GM21528 (cell line): ENCODE data around the gene MED23.
A peak's percentile ranks its signal among the peaks of the same experiment; 100 is the strongest.

Source experiments
- ATAC-seq: cut with Tn5 transposase; IDR thresholded peaks from one replicate; pipeline ENCODE4 v1.9.1; 2021; ENCODE audit warnings: mild to moderate bottlenecking, moderate library complexity; ENCODE audit not compliant: unreplicated experiment, low FRiP score

MED23 gene

DNA sequence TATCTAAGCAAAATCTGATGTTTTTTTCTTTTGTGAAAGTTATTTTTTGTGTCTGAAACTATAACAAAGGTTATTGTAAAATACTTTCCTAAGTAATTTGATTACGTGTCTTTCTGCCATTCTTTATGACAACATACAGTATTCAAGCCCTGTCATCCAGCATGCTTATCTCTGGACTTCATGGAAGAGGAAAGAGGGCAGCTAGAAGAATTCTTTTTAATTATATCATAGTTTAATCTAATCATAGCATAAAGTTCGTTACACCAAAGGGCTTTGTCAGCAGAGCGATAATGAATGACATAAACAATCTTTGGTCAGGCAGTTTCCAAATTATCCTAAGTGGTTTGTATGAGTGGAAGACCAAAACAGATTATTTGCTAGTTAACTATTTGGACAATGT lies 12.5 kb upstream of the MED23 start:
- ATAC-seq, result no peak

DNA sequence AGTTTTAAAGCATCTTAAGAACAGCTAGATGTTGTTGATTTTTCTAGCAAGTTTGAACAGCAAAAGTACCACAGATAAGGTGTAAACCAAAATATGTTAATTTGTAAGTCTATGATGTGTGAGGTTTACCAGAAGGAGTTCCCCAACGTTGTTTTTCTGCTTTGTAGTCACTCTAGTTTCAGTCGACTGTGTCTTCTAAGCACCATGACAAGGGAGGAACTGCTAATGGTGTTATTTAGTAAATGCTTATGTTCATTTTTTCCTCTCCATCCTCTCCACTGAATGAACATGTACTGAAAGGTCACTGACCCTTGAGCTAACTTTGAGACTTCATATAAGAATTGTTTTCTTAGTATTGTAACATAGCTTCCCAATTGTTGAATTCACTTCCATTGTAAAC lies 12.1 kb upstream of the MED23 start:
- no peak for ATAC-seq

DNA sequence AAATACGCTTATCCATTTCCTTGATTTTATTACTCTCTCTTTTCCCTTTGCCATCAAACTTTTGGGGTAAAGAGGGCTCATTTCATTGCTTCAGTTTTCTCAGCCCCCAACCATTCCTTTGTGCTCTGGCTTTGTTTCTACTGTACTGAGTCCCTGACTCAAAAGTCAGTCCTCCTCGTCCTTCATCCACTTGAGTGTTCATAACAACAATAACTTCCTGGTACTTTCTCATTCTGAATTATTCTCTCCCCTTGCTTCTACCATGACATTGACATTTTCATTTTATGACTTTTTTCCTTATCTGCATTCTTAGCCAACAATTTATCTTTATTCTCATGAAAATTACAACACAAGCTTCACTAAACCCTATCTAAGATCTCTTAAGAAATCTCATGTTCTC lies 10.0 kb upstream of the MED23 start:
- ATAC-seq, result no peak

DNA sequence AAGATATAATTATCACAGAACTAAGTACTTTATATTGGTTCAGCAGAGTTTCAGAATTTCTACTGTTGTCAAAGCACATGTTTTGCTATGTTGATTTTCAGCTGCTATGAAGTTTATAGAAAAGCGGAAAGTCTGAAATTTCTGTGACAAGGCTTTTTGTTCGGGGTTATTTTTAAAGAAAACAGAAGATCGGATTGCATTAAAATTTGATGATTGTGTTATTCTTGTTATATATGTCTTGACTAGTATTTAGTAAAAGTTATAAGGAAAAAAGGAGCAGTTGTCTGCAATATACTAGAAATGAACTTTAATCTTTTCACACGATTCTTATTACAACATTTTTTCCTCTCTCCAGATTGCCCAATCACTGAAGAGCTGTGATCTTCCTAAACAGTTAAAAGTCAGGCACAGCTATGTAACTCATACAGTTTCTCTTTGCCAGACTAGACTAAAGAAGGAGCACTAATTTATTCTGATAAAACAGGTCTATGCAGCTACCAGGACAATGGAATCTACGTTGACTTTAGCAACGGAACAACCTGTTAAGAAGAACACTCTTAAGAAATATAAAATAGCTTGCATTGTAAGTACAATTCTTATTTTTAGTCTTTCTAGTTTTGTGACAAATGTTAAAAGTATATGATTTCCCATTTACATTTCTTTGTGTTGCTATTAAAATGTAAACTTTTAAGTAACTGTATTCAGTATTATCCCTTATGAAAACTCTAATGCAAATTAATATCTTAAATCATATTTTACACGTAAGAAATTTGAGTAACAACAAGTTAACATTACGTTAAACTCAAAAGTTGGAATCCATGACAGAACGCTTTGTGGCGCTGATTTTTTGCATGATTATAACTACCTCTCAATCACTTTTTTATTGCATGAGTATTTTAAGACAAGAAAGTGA lies 9.1 kb upstream of the MED23 start, which contains the start of gene ENPP3:
ENPP3 (plus strand) TSS at position 423 of the 913 bp plus-strand sequence; CDS start at position 506, 83 bp downstream.
- ATAC-seq, result no peak

DNA sequence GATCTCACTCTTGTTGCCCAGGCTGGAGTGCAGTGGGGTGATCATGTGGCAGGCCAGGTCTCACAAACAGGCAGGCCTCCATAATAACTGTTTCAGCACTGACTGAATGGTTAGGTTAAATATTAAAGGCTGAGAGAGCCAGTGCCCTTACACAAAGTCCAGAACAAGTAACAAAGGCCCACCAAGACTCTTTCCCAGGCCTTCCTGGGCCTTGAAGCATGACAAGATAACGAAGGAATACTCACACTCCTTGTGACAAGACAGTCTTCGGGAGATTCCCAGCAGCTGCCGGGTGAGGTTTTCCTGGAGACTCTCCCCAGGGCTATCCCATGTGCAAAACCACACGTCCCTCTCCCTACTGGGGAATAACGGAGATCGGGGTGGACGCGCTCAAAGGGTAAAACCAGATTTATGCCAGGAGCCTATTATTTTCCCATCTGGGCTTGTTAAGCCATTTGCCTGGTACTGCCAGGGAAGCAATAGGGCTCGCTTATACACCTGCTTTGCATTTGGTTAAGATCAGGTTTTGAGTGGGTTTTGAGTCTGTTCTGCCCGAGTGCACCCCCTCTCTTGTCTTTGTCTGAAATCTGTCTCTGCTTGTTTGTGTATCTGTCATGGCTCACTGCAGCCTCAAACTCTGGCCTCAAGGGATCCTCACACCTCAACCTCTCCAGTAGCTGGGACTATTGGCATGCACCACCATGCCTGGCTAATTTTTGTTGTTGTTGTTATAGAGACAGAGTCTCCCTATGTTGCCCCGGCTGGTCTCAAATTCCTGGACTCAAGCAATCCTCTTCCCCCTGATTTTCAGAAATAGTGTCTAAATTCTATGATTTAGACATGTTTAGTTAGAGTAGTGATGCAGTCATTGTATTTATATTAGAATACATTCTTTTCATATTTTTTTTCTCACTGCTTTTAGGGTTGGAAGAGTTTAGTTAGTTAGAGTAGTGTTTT lies 7.6 kb upstream of the MED23 start:
- peak; percentile 79 for ATAC-seq

DNA sequence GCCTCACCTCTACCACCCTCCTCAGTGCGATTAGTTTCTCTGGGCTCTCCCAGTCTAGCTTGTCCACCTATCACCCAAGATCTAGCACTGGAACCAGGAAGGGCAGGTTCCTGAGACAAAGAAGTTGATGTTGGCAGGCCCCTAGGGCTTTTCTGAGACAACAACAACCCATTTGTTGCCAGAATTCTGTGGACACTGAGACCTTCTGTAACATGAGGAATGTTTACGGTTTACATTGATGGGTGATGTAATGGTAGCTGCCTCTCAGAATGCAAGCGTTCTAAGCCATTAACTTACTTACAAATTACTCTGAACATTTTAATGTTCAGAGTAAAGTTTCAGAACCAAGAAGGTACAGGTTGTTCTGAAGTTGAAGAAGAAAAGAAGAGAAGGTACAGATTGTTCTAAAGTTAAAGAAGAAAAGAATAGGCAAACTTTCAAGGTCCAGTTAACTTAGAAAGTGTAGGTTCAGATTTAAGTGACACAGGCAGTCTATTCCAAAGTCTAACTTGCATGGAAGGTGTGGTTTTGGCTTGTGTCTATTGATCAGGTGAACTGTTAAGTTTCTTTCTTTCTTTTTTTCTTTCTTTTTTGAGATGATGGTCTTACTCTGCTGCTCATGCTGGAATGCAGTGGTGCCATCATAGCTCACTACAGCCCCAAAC lies 3.7 kb upstream of the MED23 start:
- no peak for ATAC-seq

DNA sequence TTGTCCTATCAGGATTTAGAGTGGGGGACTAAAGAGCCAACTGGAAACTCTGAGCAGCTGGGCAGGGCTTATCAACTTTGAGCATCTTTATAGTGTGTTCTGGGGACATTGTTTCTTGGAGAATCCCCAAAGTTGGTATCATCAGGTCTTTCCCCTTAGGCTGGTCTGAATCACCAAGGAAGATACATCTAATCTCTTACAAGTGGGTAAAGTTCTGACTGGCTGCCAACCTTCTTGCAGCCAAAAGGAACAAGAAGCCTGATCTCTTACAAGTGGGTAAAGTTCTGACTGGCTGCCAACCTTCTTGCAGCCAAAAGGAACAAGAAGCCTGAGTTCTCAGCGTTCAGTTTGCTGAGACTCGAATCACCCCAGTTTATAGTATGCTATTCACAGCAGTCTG lies 1.6 kb upstream of the MED23 start:
- ATAC-seq, result no peak

DNA sequence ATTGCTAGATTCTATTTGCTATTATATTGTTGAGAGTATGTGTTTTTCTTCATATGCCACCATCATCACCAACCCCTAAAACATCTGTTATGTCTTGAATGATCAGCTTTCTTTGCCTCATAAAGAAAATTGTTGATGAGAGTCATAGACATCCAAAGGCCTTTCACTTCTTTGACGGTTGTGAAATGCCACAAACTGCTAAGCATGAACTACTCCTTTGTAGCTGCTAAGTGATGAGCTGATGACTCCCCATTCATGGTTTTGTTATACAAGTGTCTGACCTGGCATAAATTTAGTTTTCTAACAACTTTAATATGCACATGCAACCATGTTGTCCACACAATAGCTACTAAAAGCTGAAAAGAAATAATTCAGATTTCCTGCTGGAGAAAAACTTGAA lies 684 bp upstream of the MED23 start:
- no peak for ATAC-seq

DNA sequence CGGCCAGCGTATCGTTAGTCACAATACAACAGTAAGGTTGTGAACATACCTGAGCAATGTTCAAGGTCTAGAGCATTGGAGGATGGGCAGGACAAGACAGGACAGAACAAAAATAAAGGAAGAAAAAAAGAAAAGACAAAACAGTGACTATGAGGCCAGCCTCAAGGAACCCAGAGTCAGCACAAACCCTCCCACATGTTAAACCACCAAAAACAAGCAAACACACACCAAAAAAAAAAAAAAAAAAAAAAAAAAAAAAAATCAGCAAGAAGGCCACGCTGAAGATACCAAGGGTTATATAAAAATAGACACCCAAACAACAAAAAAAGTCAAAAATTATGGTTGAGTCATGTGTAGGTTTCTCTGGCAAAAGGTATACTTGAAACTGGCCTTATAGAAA lies 12.8 kb downstream of the MED23 start:
- ATAC-seq, result no peak

DNA sequence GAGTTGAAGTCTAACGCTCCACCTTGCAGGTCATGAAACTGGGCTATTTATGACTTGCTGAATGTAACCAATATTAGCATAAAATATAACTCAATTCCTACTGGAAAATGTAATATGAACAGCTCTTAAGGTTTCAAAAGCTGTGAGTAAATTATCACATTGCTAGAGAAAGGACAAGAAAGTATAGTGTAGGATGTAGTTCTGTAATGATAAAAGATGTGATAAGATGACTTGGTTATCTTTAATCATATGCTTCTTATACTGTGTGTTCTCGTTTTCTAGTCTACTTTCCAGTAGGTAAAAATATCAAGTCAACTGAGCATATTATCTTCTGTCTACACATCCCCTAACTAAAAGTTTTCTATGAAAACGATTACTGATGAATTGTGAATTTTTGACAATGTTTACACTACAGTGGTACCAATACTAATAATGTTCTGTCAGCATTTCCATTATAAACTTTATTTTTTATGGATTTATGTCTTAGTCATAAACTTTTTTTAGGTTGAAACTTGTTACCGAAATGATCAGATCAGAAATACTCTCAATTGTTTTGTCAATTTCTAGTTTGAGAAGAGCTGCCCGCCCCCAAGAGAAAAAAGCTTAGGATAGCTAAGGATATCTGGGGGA lies 14.6 kb downstream of the MED23 start:
- no peak for ATAC-seq

DNA sequence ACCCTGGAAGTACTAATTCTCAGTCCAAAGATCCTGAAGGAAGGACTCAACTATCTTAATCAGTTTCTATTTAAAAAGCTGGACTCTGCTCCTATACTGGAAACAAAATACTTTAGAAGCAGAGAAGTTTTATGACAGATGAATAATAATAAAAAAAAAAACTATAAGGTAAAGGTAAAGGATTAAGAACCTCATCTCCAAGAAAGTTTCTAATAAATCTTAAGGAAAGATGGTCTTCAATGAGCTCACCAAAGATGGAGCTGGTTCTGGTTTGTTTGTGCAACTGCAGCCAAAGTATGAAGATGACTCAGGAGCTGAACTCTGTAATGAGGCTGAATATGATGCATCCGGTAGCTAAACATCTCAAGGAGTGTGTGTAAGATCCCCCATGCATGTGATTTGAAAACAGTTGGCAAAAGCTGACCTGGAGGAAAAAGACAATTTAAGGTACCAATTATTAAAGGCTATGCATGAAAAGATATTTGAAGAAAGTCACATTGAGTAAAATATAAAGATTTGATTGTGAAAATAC lies 25.2 kb downstream of the MED23 start:
- ATAC-seq, result no peak

DNA sequence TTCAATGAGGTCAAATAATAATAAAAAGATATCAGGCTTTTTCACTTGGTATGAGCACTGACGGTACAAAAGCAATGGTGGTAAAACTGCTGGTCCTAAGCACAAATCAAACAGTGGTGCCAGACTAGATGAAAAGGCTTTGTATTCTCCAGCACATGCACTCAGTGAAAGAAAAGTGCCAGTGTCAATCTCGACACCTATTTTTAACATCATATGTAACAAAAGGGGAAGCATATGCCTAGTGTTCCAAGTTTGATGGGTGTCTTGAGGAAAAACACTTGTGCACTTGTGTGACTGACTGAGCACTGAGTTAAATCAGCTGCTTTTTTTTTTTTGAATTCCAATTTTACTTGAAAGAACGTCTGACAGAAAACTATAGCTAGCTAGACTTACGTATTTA lies 27.3 kb downstream of the MED23 start:
- no peak for ATAC-seq

DNA sequence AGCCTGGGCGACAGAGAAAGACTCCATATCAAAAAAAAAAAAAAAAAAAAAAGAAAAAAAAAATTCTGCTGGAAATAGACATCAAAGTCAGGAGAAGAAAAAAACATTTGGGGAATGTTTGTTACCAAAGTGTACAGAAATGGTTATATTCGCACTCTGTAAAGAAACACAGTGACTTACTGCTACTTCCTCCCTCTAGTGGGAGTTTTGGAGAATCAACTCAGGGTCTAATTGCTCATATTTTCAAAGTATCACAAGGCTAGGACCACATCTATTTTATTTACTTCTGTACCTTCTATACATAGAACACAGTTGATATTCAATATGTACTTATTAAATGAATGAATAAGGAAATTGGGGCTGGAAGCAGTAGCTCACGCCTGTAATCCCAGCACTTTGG lies 30.6 kb downstream of the MED23 start:
- ATAC-seq, result no peak

DNA sequence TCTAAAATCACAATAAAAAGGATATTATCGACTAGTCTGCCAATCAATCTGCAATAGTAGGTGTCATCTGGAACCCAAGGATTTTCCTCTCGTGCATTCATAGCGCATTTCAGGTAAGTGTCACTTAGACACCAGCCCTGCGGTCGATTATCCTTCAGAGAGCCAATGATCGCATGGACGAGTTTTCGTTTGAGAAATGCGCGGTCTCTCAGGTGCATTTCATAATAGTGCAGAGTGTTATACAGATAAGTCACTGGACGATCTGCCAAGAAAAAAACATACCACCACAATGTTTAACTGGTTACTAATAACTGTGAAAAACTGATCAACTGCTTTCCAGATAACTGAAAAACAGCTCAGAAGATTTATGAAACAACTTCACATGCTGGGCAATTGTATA lies 34.0 kb downstream of the MED23 start:
- ATAC-seq, result no peak

DNA sequence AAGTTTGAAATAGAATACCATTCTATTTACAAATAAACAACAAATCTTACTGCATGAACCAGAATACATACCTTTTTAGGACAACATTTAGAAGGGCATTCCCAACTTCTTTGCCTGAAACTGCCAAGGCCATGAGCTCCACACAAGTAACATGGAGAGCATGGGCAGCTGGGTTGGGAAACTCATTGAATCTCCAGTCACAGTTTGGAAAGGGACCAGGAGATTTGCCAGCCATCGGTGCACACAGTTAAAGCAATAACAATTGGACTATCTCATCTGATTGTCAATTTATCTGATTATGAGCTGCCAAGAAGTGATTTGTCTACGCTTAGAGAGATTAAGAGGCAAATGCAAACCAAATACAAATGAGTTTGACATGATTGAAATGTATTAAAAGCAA lies 35.1 kb downstream of the MED23 start:
- no peak for ATAC-seq

DNA sequence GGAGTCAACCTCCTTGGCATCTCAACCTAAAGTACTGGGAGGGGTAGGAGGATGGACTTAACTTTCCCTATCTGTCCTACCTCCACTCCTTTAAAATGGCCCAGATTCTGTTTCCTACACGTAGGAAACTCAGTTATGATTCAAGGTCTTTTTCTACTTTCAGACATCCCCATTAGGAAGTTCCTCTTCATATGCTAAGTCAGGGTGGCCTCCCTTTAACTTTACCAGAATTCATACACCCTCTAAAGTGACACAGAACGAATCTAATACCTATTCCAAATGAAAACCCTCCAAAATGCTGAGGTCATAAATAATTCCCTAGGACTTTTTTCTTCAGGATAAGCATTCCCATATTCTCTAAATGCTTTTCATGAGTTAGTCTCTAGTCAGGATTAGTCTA lies 39.4 kb downstream of the MED23 start:
- no peak for ATAC-seq

DNA sequence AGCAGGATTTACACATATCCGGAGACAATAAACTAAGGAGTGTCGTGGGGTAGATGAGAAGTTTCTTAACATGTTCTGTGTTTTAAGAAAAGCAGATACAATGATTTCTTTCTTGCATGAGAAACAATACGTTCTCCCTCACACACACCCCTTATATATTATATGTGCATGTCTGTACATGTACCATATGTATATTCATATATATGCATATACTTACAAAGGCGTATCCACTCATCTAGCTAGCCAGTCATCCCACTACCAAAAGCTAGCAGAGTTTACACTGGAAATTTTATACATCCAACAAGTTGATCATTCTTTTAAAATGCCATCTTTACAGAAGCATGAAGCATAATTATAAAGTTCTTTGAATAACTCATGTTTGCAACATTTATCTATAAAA lies 40.1 kb downstream of the MED23 start:
- ATAC-seq, result no peak

DNA sequence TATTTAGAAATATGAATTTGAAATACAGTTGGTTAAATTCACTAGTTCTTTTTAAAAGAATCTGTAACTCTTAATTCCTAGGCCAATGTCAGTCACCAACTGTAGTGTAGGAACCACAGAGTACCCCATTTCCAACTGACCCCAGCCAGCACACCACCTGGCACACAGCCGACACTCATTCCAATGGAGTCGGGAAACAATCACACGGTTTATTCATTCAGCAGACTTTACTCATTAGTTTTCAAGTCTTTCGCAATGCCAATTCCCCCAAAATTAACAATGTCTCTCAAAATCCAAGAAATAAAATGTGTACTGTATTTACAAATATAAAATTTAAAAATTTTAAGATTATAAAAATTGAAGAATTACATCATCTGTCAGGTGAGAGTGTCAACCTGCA lies 41.5 kb downstream of the MED23 start:
- ATAC-seq, result no peak

DNA sequence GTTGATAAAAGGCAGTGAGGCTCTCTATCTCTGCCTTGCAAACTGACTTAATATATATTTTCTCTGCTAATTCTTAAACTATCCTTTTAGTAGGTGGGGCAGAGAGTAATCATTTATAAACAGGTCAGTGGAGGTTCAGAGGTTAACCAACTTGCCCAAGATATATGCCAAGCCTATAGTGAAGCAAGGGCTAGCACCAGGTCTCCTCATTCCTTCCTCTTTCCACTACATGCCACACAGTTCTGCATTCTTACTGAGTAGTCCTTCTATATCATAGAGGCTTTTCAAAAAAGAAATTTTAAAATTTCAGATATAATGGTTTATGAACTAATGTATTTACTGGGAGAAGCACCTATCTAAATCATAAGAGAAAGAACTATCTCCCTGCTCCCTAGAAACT lies 46.5 kb downstream of the MED23 start:
- ATAC-seq, result no peak

DNA sequence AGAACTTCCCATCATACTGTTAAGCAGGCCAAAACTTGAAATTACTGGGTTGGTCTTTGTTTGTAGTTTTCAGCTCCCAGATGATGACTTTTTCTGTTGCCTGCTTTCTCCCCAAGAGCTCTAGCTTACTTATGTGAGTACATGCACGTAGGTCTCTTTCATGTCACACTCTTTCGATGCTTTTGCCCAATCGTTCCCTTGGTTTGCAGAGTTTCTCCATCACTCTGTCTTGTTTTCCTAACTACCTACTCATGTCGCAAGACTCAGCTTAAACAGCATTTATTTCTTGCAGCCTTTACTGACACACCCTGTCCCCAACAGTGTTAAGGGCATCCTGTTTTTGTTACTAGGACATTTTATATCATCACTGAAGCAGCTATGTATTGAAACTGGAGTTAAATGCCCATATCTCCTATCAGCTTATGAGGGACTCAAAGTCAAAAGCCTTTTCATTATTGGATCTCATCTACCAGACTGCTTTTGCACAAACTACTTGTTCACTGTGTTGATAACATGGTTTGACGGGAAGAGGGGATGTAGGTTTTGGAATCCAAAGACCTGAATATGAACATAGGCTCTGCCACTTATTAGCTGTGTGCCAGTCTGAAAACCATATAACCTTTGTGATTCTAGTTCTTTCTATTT lies 52.1 kb downstream of the MED23 start:
- ATAC-seq, result no peak
